Measurements from ENCODE around the gene TUT1.
A peak's percentile ranks its signal among the peaks of the same experiment; 100 is the strongest.
"Not testable (repeated sequence)": the region's sequence is repeated elsewhere in the genome, so short reads cannot be mapped to it uniquely, and the experiment has no call there.

Gene TUT1

DNA sequence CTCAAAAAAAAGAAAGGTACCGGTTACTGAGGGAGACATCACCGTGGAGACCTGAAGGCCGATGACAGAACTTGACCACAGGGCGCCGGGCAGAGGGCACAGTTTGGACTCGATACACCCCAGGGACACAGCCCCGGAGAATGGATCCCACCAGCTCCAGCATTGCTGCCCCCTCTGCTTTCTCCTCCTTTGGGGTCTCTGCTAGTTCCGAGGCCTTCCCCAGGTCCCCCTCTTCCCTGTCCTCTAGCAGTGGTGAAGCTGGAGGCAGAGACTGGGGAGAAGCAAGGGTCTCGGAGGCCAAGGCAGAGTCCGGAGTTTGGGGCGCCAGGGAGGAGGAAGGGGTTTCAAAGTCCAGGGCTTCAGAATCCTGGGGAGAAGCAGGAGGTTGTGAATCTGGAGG lies 12.8 kb downstream of the TUT1 start:
- no peak for DNase-seq (ENCODE audit: low spot score)

GRCh38 chr11:62577046-62577714 lies 14.1 kb downstream of the TUT1 start:
- DNase-seq (ENCODE audit: low spot score) = no peak

DNA sequence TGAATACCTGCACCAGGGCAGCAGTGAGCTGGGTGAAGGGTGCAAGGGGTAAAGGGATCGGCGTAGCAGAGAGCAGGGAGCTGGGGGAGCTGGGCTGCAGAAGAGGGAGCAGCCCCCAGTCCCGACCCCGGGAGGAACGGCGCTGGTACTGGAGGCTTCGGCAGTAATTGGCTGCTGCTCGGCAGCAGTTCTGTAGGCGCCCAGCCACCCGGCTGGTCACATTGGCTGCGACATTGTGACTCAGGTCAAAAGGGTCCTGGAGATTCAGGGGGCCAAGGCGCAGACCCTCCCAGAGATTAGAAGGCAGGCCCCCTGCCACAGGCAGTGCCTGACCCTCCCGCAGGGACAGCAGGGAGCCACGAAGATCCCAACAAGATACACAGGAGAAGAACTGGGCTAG lies 15.5 kb downstream of the TUT1 start:
- no peak for DNase-seq (ENCODE audit: low spot score)

- peak; percentile 30 for DNase-seq (ENCODE audit: low spot score)
These were observed 16.2 kb downstream of the TUT1 start for GRCh38 chr11:62575156-62575555.

- peak; percentile 62 for DNase-seq (ENCODE audit: low spot score)
These were observed 16.8 kb downstream of the TUT1 start for GRCh38 chr11:62574363-62575071.

- DNase-seq (ENCODE audit: low spot score) = peak; percentile 97
These were observed 17.5 kb downstream of the TUT1 start, which contains the start of gene EEF1G for GRCh38 chr11:62573592-62574362. TSS of gene EEF1G (minus strand) at chr11:62573891. CDS start at chr11:62573842, 49 bp downstream.

DNA sequence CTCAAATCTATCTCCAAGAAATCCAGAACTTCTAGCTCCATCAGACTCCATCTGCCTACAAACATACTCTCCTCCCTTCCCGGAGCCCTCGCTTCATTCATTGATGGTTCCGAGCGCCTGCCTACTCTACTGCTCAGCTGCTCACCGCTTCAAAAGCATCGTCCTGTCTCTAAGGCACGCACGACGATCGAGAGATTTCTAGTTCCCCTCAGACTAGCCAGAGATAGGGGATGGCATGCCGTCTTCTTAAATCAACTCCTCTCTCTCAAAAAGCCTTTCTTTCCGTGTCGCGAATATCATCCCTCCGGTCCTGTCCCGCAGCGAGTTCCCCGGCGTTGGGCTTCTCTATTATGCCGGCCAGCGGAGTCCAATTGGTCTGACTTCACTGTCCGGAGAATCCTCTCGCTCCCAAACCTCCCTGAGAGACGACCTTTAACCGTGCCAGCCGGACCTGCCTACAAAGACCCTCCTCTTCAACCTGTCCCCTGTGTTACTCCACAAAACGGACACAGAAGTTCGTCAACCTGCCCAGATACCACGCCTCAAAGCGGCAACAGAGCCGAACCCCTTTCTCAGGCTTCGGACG lies 18.2 kb downstream of the TUT1 start:
- DNase-seq (ENCODE audit: low spot score) = peak; percentile 34

DNA sequence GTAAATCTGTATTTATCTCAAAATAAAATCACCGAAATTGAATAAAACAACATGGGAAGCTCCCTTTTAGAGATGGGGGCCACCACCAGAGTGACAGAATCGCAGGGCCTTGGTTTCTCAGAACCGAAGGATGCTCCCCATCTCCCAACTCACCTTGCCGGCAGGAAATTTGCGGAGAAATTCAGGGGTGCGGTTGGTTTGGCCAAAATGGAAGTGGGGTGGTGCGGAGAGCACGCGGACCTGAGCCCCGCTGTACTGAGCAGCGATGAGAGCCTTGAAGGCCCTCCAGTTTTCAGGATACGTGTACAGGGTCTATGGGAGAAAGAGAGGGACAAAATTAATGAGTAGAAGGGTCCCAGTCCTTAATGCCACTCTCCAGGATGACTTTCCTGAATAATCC lies 18.9 kb downstream of the TUT1 start:
- DNase-seq (ENCODE audit: low spot score) = no peak

- not testable (repeated sequence) for DNase-seq (ENCODE audit: low spot score)
These were observed 19.8 kb downstream of the TUT1 start for GRCh38 chr11:62571493-62571892.

DNA sequence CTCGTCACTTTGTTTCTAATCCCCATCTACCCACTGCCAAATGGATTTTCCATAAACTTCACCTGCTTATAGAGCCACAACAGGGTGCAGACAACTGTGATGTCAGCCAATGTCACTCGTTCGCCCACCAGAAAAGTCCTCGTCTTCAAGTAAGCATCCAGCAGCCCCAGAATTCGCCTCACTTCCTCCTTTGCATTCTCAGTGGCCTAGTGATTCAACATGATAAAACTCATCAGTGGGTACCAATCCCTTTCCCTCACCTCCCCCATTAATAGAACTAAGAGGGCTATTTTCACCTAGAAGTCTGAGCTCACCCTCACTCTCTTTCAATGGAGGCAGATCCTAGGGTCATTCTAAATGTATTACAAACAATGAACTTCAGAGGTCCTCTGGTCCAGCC lies 20.4 kb downstream of the TUT1 start:
- not testable (repeated sequence) for DNase-seq (ENCODE audit: low spot score)

GRCh38 chr11:62569611-62570010 lies 21.7 kb downstream of the TUT1 start:
- no peak for DNase-seq (ENCODE audit: low spot score)

DNA sequence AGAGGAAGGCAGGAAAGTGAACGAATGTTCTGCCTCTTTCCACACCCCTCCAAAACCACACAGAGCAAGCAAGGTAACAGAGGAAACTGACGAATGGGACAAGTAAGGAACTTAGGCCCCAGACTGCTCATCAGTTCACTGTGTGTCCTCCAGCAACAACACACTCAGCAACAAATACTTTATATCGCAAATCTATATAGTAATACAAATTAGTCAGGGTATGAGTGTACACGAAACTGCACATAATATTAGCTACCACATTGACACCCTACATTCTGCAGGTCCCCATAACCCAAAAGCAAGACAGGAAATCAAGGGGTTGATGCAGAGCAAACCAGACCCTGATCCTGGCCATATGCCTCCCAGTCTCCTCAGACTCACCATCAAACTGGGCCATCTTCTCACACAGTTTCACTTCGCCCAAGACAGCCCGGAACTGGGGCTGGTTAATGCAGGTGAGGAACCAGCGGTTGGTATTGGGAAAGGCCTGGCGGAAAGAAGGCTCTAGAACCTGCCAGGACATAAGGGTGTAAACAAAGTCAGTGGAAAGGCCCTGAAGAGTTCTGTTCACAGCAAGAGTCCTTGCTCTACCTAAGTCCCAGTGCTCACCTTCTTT lies 24.2 kb downstream of the TUT1 start:
- DNase-seq (ENCODE audit: low spot score) = no peak

GRCh38 chr11:62566247-62566646 lies 25.1 kb downstream of the TUT1 start:
- no peak for DNase-seq (ENCODE audit: low spot score)

DNA sequence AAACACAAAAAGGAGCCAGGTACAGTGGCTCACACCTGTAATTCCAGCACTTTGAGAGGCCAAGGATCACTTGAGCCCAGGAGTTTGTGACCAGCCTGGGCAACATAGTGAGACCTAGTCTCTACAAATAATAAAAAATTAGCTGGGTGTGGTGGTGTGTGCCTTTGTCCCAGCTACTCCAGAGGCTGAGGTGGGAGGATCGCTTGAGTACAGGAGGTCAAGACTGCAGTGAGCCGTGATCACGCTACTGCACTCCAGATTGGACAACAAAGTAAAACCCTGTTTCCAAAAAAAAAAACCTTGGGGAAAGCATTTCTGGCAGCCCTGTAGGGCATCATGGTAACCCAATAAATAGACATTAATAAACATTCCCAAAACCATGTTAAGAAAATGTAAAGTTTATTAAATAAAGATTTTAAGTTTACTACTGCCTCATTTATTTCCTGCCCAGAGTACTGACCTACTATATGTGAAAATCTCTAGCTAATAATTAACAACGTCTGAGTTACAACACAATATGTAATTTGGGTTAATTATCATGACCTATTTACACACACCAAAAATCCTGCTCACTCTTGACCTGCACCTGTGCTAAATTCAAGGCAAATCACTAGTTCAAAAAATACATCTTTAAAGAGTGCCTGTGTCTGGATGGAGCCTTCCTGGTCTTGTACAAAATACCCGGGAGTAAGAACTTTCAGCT lies 26.1 kb downstream of the TUT1 start:
- DNase-seq (ENCODE audit: low spot score) = no peak

DNA sequence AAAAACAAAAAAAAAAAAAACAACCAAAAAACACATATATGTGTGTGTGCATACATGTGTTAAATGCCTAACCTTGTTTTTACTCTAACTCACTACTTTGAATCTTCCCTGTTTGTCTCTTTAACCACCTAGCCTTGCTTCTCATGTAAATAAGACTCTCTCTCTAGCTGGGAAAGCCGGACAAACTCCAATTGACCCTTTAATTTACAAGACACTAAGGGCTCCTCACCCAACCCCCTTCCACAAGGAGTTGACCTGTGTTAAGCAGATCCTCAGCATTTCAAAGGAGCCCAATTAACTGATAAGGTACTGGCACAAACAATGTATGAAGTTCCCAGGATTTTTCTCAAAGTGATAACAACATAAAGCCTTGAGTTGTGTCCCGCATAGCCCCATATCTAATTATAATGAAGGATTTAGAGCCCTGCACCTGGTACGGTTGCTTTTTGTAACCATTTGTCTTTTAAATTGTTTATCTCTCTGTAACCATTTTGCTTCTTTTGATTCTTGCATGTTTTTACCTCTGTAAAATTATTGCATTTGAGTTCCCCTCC lies 29.6 kb downstream of the TUT1 start:
- not testable (repeated sequence) for DNase-seq (ENCODE audit: low spot score)

- DNase-seq (ENCODE audit: low spot score) = peak; percentile 73
These were observed 30.7 kb downstream of the TUT1 start for GRCh38 chr11:62560566-62561103.

DNA sequence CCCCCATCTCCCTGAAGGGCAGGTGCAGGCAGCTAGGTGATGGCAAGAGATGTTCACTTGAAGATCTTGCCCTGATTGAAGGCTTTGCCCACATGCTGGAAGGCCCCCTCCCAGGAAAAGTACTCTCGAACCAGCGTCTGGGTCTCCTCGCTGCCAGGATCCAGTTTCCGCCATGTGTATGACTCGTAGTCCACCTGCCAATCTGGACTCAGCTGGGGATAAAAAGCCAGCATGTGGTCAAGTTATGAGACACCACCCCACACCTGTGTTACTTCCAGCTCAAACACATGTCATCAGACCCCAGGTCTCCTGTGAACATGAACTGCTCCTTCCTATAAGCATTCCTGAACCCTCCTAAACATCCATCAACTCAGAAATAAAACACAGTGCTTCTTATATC lies 31.7 kb downstream of the TUT1 start:
- not testable (repeated sequence) for DNase-seq (ENCODE audit: low spot score)

DNA sequence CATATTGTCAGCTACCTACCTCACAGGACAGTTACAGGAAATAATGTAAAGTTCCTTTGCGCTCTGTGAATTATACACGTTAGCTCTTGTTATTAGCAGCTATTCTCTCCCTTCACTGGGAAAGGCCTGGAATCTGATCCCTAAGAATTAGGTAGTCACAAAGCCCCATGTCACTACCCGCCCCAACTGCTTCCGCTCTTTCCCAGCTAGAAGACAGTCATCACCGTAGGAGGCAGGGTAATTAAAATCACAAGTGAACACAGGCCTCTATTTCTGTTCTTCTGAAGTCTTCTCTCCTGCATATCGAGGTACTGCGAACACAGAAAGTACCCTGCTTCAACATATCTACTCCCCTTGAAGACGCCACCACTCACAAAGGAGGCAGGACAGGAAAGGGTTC lies 32.1 kb downstream of the TUT1 start:
- DNase-seq (ENCODE audit: low spot score) = no peak

DNA sequence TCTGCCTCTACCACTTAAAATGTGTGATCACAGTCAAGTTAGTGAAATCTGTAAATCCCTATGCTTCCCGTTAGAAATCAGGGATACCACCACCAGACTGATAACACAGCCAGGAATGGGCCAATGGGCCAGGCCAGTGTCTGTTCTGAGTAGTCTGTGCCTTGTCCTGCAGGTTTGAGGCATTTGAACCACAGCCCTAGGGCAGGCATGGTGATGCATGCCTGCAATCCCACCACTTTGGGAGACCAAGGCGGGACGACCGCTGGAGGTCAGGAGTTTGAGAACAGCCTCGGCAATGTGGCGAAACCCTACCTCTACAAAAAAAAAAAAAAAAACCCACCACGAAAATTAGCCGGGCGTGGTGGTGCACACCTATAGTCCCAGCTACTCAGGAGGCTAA lies 32.7 kb downstream of the TUT1 start:
- no peak for DNase-seq (ENCODE audit: low spot score)

DNA sequence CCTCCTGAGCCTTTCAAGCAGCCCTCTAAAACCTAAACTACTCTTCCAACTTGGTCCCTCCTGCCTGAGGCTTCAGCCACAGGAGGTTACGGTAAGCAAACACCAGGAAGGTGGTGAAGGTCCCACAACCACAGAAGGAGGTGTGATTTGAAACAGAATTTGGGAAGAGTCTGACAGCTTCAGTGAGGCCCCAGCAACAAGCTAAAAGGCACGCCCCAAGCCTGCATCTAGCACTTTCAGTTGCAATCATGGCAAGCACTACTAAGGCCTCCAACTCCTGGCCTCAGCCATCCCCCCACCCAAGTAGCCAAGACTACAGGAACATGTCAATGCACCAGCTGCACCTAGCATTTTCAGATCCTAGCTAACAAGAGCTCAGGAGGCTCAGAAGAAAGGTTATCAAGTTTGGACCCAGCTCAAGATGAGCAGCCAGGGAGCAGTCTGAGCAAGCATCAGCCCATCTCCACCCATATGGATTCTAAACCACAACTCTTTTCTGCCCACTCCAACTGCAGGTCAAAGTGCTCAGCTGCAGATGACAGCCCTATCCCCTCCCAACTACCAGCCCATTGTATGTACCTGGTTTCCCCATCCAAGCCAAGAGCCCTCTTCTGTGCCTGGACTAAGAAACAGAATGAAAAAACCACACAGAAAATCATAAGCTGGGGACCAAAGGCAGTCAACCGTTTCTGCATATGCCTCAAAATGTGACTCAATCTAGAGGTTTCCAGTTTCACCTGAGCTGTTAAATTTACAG lies 34.3 kb downstream of the TUT1 start:
- no peak for DNase-seq (ENCODE audit: low spot score)
